A549 treated with AZD9567 at 1 μM for 4 hours (cell line): Measurements from ENCODE around the gene SIX5. TPM values are rescaled to one million over a fixed set of nuclear protein-coding genes. Genes with fewer than 3 reads are reported as not detected.

Experiments used
- total RNA-seq: library from RNA; stranded (reverse); fragments of 200-300 nt; extraction: Qiagen RNA extraction; gene quantifications from 5 replicates; pipeline ENCODE4 v1.2.3, GENCODE V29; 2022; ENCODE audit not compliant: insufficient read depth

The SIX5 gene
- 20.0 to 27.9 TPM (median 25.9 TPM) in 5 replicates for total RNA-seq

DNA sequence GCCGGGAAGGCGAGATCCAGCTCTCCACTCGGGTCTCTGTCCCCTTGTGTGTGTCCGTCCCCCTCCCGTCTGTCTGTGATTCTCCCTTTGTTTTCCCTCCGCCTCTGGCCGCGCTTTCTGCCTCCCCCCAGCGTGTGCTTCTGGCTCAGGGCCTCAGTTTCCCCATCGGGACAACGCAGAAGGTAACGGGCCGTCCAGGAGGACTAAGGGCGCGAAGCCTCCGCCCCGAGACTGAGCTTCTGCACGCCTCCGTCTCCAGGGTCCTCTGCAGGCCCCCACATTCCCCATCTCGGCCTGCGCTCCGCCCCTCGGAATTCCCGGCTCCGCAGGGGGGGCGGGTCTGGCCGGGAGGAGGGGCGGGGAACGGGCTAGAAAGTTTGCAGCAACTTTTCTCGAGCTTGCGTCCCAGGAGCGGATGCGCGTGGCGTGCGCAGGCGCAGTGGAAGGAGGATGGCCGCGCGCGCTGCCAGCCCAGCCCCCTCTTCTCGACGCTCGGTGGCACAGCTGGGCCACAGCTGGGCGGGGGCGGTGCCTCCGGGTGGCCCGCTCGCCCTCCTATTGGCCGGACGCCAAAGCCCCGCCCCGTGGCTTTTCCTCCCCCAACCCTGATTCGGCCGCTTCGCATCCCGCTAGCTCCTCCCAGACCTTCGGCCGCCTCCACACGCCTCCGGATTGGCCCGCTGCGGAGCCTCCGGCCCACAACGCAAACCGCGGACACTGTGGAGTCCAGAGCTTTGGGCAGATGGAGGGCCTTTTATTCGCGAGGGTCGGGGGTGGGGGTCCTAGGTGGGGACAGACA, at the start of gene SIX5:
Gene SIX5, minus strand, starts transcription at position 269 of the 799 bp plus-strand sequence. CDS start 408 bp downstream, outside the sequence.

DNA sequence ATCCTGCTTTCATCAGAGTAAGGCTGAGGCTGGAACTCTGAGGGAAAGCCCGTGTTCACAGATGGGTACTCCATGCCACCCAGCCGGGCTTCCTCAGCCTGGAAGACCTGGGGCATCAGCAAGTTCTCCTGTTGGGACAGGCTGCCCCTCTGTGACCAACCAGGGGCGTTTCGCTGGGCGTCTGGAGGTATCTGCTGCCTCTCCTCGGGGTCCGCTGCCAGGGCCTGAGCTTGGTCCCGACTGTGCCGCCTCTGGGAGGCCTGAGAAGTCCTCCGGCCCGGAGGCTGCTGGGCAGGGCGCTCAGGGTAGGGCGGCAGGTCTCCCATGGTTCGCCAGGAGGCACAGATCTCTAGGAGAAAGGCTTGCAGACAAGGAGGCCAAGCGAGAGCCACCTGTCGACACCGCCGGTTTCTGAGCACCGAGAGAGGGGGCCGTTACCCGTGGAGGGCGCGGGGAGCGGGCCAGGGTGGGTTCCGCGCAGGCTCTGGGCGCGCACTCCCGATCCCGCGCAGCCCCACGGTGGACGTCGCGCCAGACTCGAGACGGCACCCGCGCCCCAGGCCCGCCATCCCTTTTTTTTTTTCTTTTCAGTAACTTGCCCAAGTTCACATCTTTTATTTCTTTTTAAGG, 45.9 kb upstream of the SIX5 start, which contains the start of gene RSPH6A:
Gene RSPH6A, minus strand, starts transcription at position 458 of the 630 bp plus-strand sequence. Its CDS starts 132 bp downstream, at position 326.

DNA sequence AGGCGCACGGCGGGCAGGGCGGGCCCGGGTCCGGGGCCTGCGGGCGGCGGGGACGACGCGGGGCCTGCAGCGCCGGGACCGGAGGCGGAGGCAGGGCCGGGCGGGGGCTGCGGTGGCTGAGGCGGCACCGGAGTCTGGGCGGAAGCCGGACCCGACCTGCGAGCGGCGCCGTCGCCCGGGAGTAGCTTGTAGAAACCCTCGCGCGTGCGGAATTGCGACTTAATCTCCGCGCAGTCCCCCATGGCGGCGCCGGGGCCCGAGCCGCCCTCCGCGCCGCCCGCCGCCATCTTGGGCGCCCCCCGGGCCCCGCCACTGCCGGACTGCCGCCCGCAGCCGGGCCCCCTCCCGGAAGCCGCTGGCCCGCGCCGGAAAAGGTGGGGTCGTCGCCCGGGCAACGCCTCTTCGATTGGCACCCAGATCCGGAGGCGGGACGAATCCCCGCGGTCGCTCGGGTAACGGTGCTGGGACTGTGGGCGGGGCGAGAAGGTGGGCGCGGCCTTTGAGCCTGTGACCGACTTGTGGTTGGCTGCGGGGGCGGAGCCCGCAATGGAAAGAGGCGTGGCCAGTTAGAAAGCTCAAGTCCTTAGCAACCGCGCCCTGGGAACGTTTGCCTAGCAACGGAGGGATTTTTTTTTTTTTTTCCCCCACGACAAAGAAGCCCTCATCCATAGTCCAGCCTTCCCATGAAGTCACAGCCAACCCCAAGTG, 23.6 kb upstream of the SIX5 start, which contains the start of gene DMWD:
Gene DMWD, minus strand, starts transcription at position 376 of the 708 bp plus-strand sequence. Its CDS starts 89 bp downstream, at position 287.

DNA sequence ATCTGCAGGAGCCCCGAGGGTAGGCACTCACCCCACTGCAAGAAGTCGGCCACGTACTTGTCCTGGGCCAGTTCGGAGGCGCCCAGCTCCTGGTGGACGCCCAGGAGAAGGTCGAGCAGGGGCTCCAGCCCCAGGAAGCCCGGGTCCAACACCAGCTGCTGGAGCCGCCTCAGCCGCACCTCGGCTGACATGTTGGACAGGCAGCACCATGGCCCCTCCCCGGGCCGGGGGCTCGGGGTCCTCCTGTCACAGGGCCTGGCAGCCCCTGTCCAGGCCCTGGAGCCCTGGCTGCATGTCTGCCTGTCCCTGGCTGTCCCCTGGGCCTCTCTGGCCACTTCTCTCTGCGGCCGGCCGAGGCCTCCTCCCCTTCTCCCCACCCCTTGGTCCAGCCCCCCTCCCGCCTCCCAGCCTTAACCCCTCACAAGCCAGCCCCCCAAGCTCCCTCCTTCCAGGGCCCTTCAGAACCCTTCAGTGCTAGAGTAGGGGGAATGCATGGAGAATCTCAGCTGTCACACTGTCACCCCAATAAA, 13.2 kb upstream of the SIX5 start, which contains the start of gene DMPK:
Gene DMPK, minus strand, starts transcription at position 329 of the 530 bp plus-strand sequence. Its CDS starts 138 bp downstream, at position 191.

DNA sequence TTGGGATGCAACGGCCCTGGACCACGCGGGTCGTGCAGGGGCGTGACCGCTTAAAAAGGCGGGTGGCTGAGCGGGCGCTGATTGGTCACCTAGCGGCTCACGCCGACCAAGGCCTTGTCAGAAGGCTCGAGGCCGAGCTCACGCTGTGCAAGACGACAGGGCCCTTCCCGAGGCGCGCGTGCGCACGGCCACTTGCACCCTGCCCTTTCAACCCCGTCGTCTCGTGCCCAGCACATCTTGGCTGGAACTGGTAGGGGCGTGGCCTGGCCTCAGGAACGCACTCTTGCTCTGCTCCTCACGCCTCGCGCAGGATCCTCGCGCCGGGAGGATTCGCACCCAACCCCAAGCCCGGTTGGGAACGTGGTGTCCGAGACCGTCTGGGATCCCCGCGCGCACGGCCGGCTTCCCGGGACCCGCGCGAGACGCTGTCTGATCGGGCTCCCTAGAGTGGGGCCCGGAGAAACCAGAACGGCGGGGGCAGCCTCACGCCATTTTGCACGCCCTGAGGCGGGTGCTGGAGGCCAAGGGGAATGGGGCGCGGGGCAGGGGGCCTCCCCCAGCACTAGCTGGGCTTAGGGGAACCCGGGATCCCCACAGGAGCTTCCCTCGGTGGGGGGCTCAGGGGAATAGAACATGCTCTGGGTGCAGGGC, 35.8 kb downstream of the SIX5 start, which contains the start of gene MEIOSIN:
Gene MEIOSIN, plus strand, starts transcription at position 280 of the 651 bp plus-strand sequence. CDS start 1,938 bp downstream, outside the sequence.

DNA sequence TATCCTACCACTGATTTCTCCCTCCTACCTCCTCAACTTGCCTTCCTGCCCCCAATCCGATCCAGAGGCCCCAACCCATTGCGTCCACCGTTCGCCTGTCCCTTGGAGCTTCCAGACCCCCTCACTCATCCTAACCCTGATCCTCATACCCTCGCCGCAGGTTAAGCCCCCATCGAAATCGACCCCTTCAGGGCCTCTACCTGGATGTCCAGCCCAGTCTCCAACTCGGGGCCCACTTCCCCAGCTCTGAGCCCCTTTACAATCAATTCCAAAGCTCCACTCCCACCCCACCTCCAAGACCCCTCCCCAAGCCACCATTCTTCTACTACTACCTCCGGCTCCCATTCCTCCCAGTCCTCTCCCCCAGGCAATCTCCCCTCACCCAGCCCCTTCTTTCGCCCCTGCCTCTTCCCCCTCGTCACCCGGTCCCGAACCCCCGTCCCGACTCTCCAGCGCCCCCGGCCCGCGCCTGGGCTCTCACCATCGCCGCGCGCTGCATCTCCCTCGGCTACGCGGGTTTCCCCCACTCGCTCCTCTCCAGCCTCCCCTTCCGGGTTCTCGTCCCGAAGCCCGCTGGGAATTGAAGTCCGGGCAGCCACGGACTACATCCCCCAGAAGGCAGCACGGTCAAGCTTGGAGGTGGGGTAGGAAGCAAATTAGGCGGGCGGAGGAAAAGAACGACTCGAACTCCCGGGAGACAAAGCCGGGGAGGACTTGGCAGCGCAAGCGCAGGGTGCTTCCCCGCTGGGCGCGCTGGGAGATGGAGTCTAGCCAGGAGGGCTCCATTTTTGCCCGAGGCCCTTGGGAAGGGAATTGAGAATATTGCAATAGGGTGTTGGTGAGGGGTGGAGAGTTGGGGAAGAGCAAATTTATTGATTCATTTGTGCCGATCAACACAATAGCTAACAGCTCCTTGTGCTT, 38.4 kb downstream of the SIX5 start, which contains the start of gene FBXO46:
Gene FBXO46, minus strand, starts transcription at position 529 of the 921 bp plus-strand sequence. CDS start 17,401 bp downstream, outside the sequence.

Other genes with a start within 250 kb of the SIX5 start
- 10.4 to 16.7 TPM (median 15.7 TPM) in 5 replicates for gene OPA3, start 184.4 kb downstream of the SIX5 start, total RNA-seq
- 0.05 to 0.27 TPM (median 0.15 TPM) in 4 of 5 replicates, not detected in the other for gene GPR4, start 167.0 kb downstream of the SIX5 start, total RNA-seq
- gene EML2, start 129.9 kb downstream of the SIX5 start, total RNA-seq, result 21.1 to 24.4 TPM (median 23.4 TPM) in 5 replicates
- 1.4 to 3.8 TPM (median 3.2 TPM) in 5 replicates for gene GIPR, start 101.0 kb downstream of the SIX5 start, total RNA-seq
- gene SNRPD2, start 77.3 kb downstream of the SIX5 start, total RNA-seq, result 660 to 832 TPM (median 820 TPM) in 5 replicates
- gene QPCTL, start 76.6 kb downstream of the SIX5 start, total RNA-seq, result 8.8 to 12.8 TPM (median 9.8 TPM) in 5 replicates
- gene FBXO46, start 38.4 kb downstream of the SIX5 start, total RNA-seq, result 8.4 to 9.3 TPM (median 9.0 TPM) in 5 replicates
- gene MEIOSIN, start 35.8 kb downstream of the SIX5 start, total RNA-seq, result 0.04 to 0.11 TPM (median 0.05 TPM) in 4 of 5 replicates, not detected in the other
- gene DMPK, start 13.2 kb upstream of the SIX5 start, total RNA-seq, result 28.6 to 52.4 TPM (median 47.5 TPM) in 5 replicates
- gene DMWD, start 23.6 kb upstream of the SIX5 start, total RNA-seq, result 15.6 to 37.6 TPM (median 37.3 TPM) in 5 replicates
- not detected in 5 replicates for gene RSPH6A, start 46.1 kb upstream of the SIX5 start, total RNA-seq
- gene SYMPK, start 93.9 kb upstream of the SIX5 start, total RNA-seq, result 58.3 to 79.0 TPM (median 74.4 TPM) in 5 replicates
- 0.65 to 0.82 TPM (median 0.72 TPM) in 4 of 5 replicates, not detected in the other for gene FOXA3, start 95.1 kb upstream of the SIX5 start, total RNA-seq
- gene IRF2BP1, start 116.9 kb upstream of the SIX5 start, total RNA-seq, result 22.5 to 37.7 TPM (median 36.3 TPM) in 5 replicates
- gene MYPOP, start 133.4 kb upstream of the SIX5 start, total RNA-seq, result 6.8 to 9.6 TPM (median 8.7 TPM) in 5 replicates
- gene NANOS2, start 145.5 kb upstream of the SIX5 start, total RNA-seq, result not detected in 5 replicates
- 0.30 to 0.46 TPM (median 0.38 TPM) in 4 of 5 replicates, not detected in the other for gene NOVA2, start 204.6 kb upstream of the SIX5 start, total RNA-seq
- 5.1 to 5.8 TPM (median 5.5 TPM) in 4 of 5 replicates, not detected in the other for gene CCDC61, start 226.2 kb upstream of the SIX5 start, total RNA-seq